Upper lobe of right lung (tissue), 1 donor: Measurements from ENCODE around the gene C18orf63. TPM values are rescaled to one million over a fixed set of nuclear protein-coding genes. Genes with fewer than 3 reads are reported as not detected.

Experiments used
- ATAC-seq: fragments of 200-7000 bp; cut with Tn5 transposase; one replicate; pipeline ENCODE4 v1.9.1; 2020; ENCODE audit warnings: mild to moderate bottlenecking, moderate library complexity
- DNase-seq: peaks from one replicate; pipeline ENCODE4 v3.0.0-alpha.2; 2020
- H3K27ac ChIP-seq: fragments of 200-600 bp; one replicate; pipeline ENCODE4 v1.8.0; 2022
- H3K27me3 ChIP-seq: fragments of 200-600 bp; one replicate; pipeline ENCODE4 v1.8.0; 2022; ENCODE audit warnings: mild to moderate bottlenecking
- H3K36me3 ChIP-seq: fragments of 200-600 bp; one replicate; pipeline ENCODE4 v1.8.0; 2022
- H3K4me1 ChIP-seq: fragments of 200-600 bp; one replicate; pipeline ENCODE4 v1.8.0; 2022
- H3K4me3 ChIP-seq: fragments of 200-600 bp; one replicate; pipeline ENCODE4 v1.8.0; 2022; ENCODE audit warnings: mild to moderate bottlenecking
- H3K9me3 ChIP-seq: fragments of 200-600 bp; one replicate; pipeline ENCODE4 v1.8.0; 2022
- intact Hi-C: fragments of 100-400 bp; cut with DNase I; formaldehyde crosslinking; loops from one replicate; pipeline ENCODE4 v1.11.0; 2022
- total RNA-seq: library from RNA; stranded (reverse); fragmentation: NEBNext Ultra II Directional; extraction: Animal tissue kit (Norgen Biotek cat#: 25700); gene quantifications from one replicate; pipeline ENCODE4 v1.2.1, GENCODE V29; 2021
- TF ChIP-seq, protein P1 (sequence below): fragments of 200-600 bp; IDR thresholded peaks from one replicate; pipeline ENCODE4 v1.8.0; 2022; ENCODE audit warnings: antibody characterized with exemption
- donor health status: DM: no; HTN: yes; CAD: no; lungs with severe emphysema.

C18orf63 gene
- total RNA-seq, 1 donor from 2014 or later = 0.17 TPM

DNA sequence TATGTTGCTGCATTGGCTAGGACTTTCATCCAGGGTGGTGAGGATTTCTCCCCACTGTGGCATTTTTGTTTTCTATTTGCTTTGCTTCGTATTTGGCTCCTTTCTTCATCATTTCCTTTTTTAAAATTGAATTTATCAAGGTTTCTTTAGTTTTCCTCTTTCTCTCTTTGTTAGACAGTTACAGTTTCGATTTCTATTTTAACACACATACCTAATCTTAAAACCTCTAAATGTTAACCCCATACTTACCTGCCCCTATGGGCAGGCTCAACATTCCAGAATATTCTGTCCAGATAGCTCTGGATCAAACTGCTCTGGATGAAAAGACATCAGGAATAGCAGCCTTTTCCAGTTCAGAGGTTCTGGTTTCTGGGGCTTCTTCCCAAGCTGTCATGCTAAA is 92.2 kb downstream of the C18orf63 start:
- no peak for ATAC-seq
- H3K27ac ChIP-seq = no peak overlapping the region
- DNase-seq = no peak
- no peak overlapping the region for H3K4me3 ChIP-seq
- H3K9me3 ChIP-seq = no peaks in the 10 kb centered on the region
- no peaks in the 10 kb centered on the region for H3K36me3 ChIP-seq
- intact Hi-C loops = no loop called here
- TF ChIP-seq, protein P1, sequence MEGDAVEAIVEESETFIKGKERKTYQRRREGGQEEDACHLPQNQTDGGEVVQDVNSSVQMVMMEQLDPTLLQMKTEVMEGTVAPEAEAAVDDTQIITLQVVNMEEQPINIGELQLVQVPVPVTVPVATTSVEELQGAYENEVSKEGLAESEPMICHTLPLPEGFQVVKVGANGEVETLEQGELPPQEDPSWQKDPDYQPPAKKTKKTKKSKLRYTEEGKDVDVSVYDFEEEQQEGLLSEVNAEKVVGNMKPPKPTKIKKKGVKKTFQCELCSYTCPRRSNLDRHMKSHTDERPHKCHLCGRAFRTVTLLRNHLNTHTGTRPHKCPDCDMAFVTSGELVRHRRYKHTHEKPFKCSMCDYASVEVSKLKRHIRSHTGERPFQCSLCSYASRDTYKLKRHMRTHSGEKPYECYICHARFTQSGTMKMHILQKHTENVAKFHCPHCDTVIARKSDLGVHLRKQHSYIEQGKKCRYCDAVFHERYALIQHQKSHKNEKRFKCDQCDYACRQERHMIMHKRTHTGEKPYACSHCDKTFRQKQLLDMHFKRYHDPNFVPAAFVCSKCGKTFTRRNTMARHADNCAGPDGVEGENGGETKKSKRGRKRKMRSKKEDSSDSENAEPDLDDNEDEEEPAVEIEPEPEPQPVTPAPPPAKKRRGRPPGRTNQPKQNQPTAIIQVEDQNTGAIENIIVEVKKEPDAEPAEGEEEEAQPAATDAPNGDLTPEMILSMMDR = no peak
- H3K27me3 ChIP-seq = peaks cover 4% of the 10 kb centered on the region
- H3K4me1 ChIP-seq = no peaks in the 10 kb centered on the region

Other genes with a start within 250 kb of the C18orf63 start
- gene FBXO15, start 168.0 kb upstream of the C18orf63 start, total RNA-seq = 0.81 TPM
- 20.2 TPM for gene TIMM21, start 167.3 kb upstream of the C18orf63 start, total RNA-seq
- gene CYB5A, start 23.9 kb upstream of the C18orf63 start, total RNA-seq = 399 TPM
- gene DIPK1C, start 141.5 kb downstream of the C18orf63 start, total RNA-seq = not detected
- gene CNDP2, start 180.5 kb downstream of the C18orf63 start, total RNA-seq = 213 TPM
- not detected for gene CNDP1, start 218.7 kb downstream of the C18orf63 start, total RNA-seq